HepG2 (cell line): ENCODE data around the gene TBX19. TPM values are rescaled to one million over a fixed set of nuclear protein-coding genes. Genes with fewer than 3 reads are reported as not detected.

Experiments
- ATF1 ChIP-seq: IDR thresholded peaks from 2 replicates; pipeline ENCODE4 v1.6.1; 2016; ENCODE audit warnings: mild to moderate bottlenecking, control low read depth
- CBX2 ChIP-seq, 2 experiments: fragments of 200-600 bp in 1 of 2; sonication (generic); formaldehyde crosslinking in 1 of 2; IDR thresholded peaks; 2 replicates each; pipeline versions ENCODE4 v1.7.0 to v1.8.1; 2018 to 2022; ENCODE audit warnings: low read depth in 2 of 2, low read length in 1 of 2, mild to moderate bottlenecking in 1 of 2, missing genetic modification reagents in 1 of 2
- CEBPG ChIP-seq: IDR thresholded peaks from 2 replicates; pipeline ENCODE4 v1.6.1; 2016
- FOXA1 ChIP-seq, 2 experiments: fragments of 450-650 bp in 1 of 2; sonication (generic) in 1 of 2; formaldehyde crosslinking in 1 of 2; IDR thresholded peaks; 2 replicates each; pipeline versions ENCODE4 v1.4.0 to v1.6.1; 2016 to 2020; ENCODE audit warnings: missing genetic modification reagents in 1 of 2
- GATAD2A ChIP-seq: IDR thresholded peaks from 2 replicates; pipeline ENCODE4 v1.6.1; 2016
- KDM5B ChIP-seq: sonication (generic); formaldehyde crosslinking; IDR thresholded peaks from 2 replicates; pipeline ENCODE4 v1.4.0; 2020; ENCODE audit warnings: missing genetic modification reagents, mild to moderate bottlenecking, borderline replicate concordance
- MIER2 ChIP-seq: IDR thresholded peaks from 2 replicates; pipeline ENCODE4 v1.6.1; 2016; ENCODE audit warnings: missing biosample characterization, missing genetic modification reagents
- NFE2L2 ChIP-seq: fragments of 150-350 bp; IDR thresholded peaks from 2 replicates; pipeline ENCODE4 v1.6.1; 2014; ENCODE audit warnings: low read length
- PHB2 ChIP-seq: fragments of 450-650 bp; IDR thresholded peaks from 2 replicates; pipeline ENCODE4 v1.6.1; 2018; ENCODE audit not compliant: partially characterized antibody
- RFX3 ChIP-seq: IDR thresholded peaks from 2 replicates; pipeline ENCODE4 v1.6.1; 2016; ENCODE audit warnings: missing biosample characterization, missing genetic modification reagents
- RXRB ChIP-seq: IDR thresholded peaks from 2 replicates; pipeline ENCODE4 v1.6.1; 2016; ENCODE audit warnings: borderline replicate concordance, missing genetic modification reagents, missing compliant biosample characterization
- SALL1 ChIP-seq: sonication (generic); formaldehyde crosslinking; IDR thresholded peaks from 2 replicates; pipeline ENCODE4 v1.8.0; 2022; ENCODE audit warnings: mild to moderate bottlenecking, missing genetic modification reagents
- SMC3 ChIP-seq: IDR thresholded peaks from 2 replicates; pipeline ENCODE4 v1.6.1; 2011; ENCODE audit warnings: low read length, improper control_type of control experiment
- SOX5 ChIP-seq: IDR thresholded peaks from 2 replicates; pipeline ENCODE4 v1.6.1; 2016; ENCODE audit warnings: borderline replicate concordance
- TMF1 ChIP-seq: sonication (generic); formaldehyde crosslinking; IDR thresholded peaks from 2 replicates; pipeline ENCODE4 v1.8.1; 2022; ENCODE audit warnings: low read depth, missing genetic modification reagents
- ZNF230 ChIP-seq: sonication (generic); formaldehyde crosslinking; IDR thresholded peaks from 2 replicates; pipeline ENCODE4 v1.4.0; 2020; ENCODE audit warnings: mild to moderate bottlenecking, missing genetic modification reagents
- ZNF253 ChIP-seq: sonication (generic); formaldehyde crosslinking; IDR thresholded peaks from 2 replicates; pipeline ENCODE4 v1.8.0; 2022; ENCODE audit warnings: mild to moderate bottlenecking, missing genetic modification reagents, borderline replicate concordance
- ZNF720 ChIP-seq: sonication (generic); formaldehyde crosslinking; IDR thresholded peaks from 2 replicates; pipeline ENCODE4 v1.4.0; 2020; ENCODE audit warnings: missing genetic modification reagents
- polyA plus RNA-seq, 8 experiments: library from polyadenylated mRNA; depleted of rRNA in 3 of 8; stranded (reverse) in 7 of 8; unstranded in 1 of 8; fragments of >200 nt; fragmentation: Illumina TruSeq in 4 of 8; extraction: Trizol in 4 of 8; gene quantifications; 2 replicates each; pipeline versions ENCODE4 v1.2.1 to v1.2.3, GENCODE V29; 2011 to 2016; ENCODE audit warnings: low read depth in 4 of 8, missing spikeins in 1 of 8, mixed read lengths in 1 of 8; ENCODE audit not compliant: insufficient read depth in 1 of 8
- total RNA-seq, 5 experiments: library from RNA; depleted of rRNA; stranded (reverse); fragments of >200 nt; fragmentation: Illumina TruSeq; extraction: Trizol; gene quantifications; 2 replicates each; pipeline ENCODE4 v1.2.3, GENCODE V29; 2016; ENCODE audit warnings: low read depth in 1 of 5
- TF ChIP-seq, protein P1 (sequence below): sonication (generic); formaldehyde crosslinking; IDR thresholded peaks from 2 replicates; pipeline ENCODE4 v1.9.0; 2021; ENCODE audit warnings: missing genetic modification reagents, mild to moderate bottlenecking, borderline replicate concordance
- TF ChIP-seq, protein P2 (sequence below): sonication (generic); formaldehyde crosslinking; IDR thresholded peaks from 2 replicates; pipeline ENCODE4 v1.5.0; 2020; ENCODE audit warnings: mild to moderate bottlenecking, missing genetic modification reagents
- TF ChIP-seq, protein P3 (sequence below): sonication (generic); formaldehyde crosslinking; IDR thresholded peaks from 2 replicates; pipeline ENCODE4 v1.4.0; 2020; ENCODE audit warnings: missing genetic modification reagents
- TF ChIP-seq, protein P4 (sequence below): sonication (generic); formaldehyde crosslinking; IDR thresholded peaks from 2 replicates; pipeline ENCODE4 v1.5.0; 2020; ENCODE audit warnings: missing genetic modification reagents

Gene TBX19
- total and polyA plus RNA-seq, 2 of the 13 experiments (the other 11 are each of a cell fraction or from before 2014, with no cell fraction given), result 0.31 to 1.4 TPM

DNA sequence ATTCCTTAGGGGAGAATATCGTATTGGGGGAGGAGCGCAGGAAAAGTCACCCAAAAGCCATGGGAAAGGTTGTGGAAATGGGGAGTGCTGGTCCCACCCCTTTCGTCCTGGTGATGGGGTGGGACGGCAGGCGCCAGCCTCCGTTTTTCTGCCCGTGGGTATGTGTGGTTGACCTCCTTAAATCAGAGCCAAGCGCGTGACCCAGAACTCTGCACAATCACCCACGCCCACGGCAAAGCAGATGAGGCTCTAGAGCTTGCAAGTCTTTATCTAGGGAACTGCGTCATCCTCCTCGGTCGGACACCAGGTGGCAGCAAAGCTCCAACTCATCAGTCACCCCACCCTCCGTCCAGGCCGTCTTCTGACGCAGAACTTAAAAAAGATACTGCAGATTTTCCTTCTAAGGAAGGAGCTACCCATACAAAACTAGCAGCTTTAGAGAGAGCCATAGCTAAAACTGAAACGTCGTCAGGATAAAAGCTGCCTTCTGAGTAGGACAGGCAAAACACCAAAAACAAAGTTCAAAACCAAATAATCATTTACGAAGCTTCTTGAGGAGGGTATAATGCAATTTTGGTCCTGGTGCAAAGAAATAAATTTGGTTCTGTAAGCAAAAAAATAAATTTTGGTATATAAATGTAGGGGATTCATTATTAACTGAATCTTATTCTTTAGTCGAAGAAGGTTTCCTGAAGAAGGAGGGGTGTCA, 62.0 kb downstream of the TBX19 start (continued):
- TF ChIP-seq ATF1 (CRISPR knock-in tag), result peak; percentile 44; the same call in 1 of the 2 replicates
- TF ChIP-seq, protein P1, sequence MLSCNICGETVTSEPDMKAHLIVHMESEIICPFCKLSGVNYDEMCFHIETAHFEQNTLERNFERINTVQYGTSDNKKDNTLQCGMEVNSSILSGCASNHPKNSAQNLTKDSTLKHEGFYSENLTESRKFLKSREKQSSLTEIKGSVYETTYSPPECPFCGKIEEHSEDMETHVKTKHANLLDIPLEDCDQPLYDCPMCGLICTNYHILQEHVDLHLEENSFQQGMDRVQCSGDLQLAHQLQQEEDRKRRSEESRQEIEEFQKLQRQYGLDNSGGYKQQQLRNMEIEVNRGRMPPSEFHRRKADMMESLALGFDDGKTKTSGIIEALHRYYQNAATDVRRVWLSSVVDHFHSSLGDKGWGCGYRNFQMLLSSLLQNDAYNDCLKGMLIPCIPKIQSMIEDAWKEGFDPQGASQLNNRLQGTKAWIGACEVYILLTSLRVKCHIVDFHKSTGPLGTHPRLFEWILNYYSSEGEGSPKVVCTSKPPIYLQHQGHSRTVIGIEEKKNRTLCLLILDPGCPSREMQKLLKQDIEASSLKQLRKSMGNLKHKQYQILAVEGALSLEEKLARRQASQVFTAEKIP (CRISPR knock-in tag), result no peak
- peak; percentile 52; the same call in 1 of the 2 replicates for TF ChIP-seq GATAD2A (CRISPR knock-in tag)
- TF ChIP-seq CEBPG (CRISPR knock-in tag), result 0 out of 2 replicates have a peak, but pooled peaks have one; percentile 10
- TF ChIP-seq, protein P2, sequence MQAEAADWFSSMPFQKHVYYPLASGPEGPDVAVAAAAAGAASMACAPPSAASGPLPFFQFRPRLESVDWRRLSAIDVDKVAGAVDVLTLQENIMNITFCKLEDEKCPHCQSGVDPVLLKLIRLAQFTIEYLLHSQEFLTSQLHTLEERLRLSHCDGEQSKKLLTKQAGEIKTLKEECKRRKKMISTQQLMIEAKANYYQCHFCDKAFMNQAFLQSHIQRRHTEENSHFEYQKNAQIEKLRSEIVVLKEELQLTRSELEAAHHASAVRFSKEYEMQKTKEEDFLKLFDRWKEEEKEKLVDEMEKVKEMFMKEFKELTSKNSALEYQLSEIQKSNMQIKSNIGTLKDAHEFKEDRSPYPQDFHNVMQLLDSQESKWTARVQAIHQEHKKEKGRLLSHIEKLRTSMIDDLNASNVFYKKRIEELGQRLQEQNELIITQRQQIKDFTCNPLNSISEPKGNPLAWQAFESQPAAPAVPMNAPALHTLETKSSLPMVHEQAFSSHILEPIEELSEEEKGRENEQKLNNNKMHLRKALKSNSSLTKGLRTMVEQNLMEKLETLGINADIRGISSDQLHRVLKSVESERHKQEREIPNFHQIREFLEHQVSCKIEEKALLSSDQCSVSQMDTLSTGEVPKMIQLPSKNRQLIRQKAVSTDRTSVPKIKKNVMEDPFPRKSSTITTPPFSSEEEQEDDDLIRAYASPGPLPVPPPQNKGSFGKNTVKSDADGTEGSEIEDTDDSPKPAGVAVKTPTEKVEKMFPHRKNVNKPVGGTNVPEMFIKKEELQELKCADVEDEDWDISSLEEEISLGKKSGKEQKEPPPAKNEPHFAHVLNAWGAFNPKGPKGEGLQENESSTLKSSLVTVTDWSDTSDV (CRISPR knock-in tag), result 0 out of 2 replicates have a peak, but pooled peaks have one; percentile 32
- TF ChIP-seq TMF1, result no peak
- TF ChIP-seq ZNF253 (CRISPR knock-in tag), result no peak
- TF ChIP-seq, protein P3, sequence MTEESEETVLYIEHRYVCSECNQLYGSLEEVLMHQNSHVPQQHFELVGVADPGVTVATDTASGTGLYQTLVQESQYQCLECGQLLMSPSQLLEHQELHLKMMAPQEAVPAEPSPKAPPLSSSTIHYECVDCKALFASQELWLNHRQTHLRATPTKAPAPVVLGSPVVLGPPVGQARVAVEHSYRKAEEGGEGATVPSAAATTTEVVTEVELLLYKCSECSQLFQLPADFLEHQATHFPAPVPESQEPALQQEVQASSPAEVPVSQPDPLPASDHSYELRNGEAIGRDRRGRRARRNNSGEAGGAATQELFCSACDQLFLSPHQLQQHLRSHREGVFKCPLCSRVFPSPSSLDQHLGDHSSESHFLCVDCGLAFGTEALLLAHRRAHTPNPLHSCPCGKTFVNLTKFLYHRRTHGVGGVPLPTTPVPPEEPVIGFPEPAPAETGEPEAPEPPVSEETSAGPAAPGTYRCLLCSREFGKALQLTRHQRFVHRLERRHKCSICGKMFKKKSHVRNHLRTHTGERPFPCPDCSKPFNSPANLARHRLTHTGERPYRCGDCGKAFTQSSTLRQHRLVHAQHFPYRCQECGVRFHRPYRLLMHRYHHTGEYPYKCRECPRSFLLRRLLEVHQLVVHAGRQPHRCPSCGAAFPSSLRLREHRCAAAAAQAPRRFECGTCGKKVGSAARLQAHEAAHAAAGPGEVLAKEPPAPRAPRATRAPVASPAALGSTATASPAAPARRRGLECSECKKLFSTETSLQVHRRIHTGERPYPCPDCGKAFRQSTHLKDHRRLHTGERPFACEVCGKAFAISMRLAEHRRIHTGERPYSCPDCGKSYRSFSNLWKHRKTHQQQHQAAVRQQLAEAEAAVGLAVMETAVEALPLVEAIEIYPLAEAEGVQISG, result 0 out of 2 replicates have a peak, but pooled peaks have one; percentile 20
- no peak for TF ChIP-seq RFX3
- no peak for TF ChIP-seq PHB2
- TF ChIP-seq MIER2 (CRISPR knock-in tag), result no peak
- no peak for TF ChIP-seq FOXA1 (IDR thresholded peaks at IDR 0.05)
- no peak for TF ChIP-seq FOXA1 (CRISPR knock-in tag; IDR thresholded peaks at IDR 0.05)
- TF ChIP-seq RXRB, result 0 out of 2 replicates have a peak, but pooled peaks have one; percentile 29
- TF ChIP-seq CBX2 (IDR thresholded peaks at IDR 0.05; ENCODE audit: low read depth, low read length), result no peak
- no peak for TF ChIP-seq CBX2 (CRISPR knock-in tag; IDR thresholded peaks at IDR 0.05; ENCODE audit: low read depth)
- no peak for TF ChIP-seq ZNF230 (CRISPR knock-in tag)
- TF ChIP-seq KDM5B (CRISPR knock-in tag), result no peak
- peak; percentile 28; the same call in 1 of the 2 replicates for TF ChIP-seq SALL1 (CRISPR knock-in tag)
- TF ChIP-seq, protein P4, sequence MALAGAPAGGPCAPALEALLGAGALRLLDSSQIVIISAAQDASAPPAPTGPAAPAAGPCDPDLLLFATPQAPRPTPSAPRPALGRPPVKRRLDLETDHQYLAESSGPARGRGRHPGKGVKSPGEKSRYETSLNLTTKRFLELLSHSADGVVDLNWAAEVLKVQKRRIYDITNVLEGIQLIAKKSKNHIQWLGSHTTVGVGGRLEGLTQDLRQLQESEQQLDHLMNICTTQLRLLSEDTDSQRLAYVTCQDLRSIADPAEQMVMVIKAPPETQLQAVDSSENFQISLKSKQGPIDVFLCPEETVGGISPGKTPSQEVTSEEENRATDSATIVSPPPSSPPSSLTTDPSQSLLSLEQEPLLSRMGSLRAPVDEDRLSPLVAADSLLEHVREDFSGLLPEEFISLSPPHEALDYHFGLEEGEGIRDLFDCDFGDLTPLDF (CRISPR knock-in tag), result no peak
- TF ChIP-seq ZNF720 (CRISPR knock-in tag), result no peak
- peak; percentile 77 for TF ChIP-seq SMC3
- TF ChIP-seq NFE2L2, result no peak
- TF ChIP-seq SOX5, result no peak
